Endothelial cell of hepatic sinusoid (primary cell): ENCODE results near the gene CHD9NB.
"Not testable (repeated sequence)": the region's sequence is repeated elsewhere in the genome, so short reads cannot be mapped to it uniquely, and the experiment has no call there.

Experiments
- in situ Hi-C: cut with HindIII; loops from 2 replicates; pipeline ENCODE4 v1.10.0; 2017; ENCODE audit warnings: low sequenced_read_pairs

Gene CHD9NB

GRCh38 chr16:53084141-53084541 is 31.4 kb upstream of the CHD9NB start:
- in situ Hi-C loops = no loop called here

- in situ Hi-C loops = no loop called here
Observed at GRCh38 chr16:53083119-53083518, 30.4 kb upstream of the CHD9NB start.

- in situ Hi-C loops = no loop called here
Observed at GRCh38 chr16:53082509-53082908, 29.8 kb upstream of the CHD9NB start.

- in situ Hi-C loops = no loop called here
Observed at GRCh38 chr16:53081686-53082407, 29.1 kb upstream of the CHD9NB start.

DNA sequence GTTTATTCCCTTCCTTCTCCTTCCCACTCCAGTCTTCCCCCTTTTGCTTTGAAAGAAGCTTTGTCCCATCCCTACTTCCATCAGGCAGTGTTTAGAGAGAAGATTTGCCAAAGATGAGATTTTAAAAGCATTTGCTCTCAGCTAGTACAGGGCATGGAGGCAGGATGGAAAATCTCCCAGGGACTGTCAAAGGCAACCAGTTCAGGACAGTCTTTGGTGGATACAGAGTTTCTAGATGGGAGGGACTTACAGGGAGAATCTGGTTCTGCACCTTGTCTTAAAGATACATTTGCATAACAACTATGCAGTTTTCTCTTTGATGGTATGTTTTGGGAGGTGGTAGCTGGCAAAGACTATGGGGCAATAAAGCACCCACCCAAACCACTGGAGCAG is 28.3 kb upstream of the CHD9NB start:
- in situ Hi-C loops = no loop called here

- in situ Hi-C loops = no loop called here
Observed at GRCh38 chr16:53080345-53081031, 27.8 kb upstream of the CHD9NB start.

DNA sequence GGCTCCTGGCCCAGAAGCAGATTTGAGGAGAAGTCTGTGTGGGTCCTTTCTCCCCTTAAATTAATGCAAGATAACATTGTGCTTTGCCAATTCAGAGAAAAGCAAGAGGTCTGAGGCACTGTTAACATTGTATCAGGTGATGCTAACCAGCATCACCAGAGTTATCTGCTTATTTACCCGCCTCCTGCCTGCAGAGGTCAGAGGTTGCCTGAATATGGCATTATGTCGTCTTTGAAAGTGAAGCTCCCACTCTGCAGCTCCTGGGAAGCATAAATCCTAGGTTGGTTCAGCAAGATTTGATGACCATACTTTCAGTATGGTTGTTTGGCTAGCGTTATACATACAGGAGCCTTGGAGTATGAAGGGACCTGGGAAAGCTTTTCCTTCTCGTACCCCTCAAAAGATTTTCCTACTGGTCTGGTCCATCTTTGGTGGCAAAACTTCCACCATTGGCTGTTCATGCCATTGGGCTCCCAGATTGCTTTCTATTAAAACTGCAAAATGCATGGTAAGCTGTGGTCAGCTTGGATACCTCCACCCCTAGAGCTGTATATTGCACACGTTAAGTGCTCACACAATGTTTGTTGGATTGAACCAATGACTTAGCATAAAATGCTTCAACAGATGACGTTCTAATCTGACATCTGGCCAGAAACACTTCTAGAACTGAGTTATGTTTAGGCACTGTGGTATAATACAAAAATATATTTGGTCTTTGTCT is 26.2 kb upstream of the CHD9NB start:
- in situ Hi-C loops = no loop called here

- in situ Hi-C loops = no loop called here
Observed at GRCh38 chr16:53078247-53078646, 25.6 kb upstream of the CHD9NB start.

DNA sequence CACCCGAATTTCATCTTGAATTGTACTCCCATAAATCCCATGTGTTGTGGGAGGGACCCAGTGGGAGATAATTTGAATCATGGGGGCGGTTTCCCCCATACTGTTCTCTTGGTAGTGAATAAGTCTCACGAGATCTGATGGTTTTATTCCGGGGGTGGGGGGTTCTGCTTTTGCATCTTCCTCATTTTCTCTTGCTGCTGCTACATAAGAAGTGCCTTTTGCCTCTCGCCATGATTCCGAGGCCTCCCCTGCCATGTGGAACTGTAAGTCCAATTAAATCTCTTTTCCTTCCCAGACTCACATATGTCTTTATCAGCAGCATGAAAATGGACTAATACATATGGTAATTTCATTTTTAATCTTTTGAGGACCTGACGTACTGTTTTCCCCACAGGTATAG is 22.8 kb upstream of the CHD9NB start:
- in situ Hi-C loops = not testable (repeated sequence)

GRCh38 chr16:53074296-53074695 is 21.6 kb upstream of the CHD9NB start:
- in situ Hi-C loops = not testable (repeated sequence)

GRCh38 chr16:53073022-53073421 is 20.3 kb upstream of the CHD9NB start:
- in situ Hi-C loops = no loop called here

DNA sequence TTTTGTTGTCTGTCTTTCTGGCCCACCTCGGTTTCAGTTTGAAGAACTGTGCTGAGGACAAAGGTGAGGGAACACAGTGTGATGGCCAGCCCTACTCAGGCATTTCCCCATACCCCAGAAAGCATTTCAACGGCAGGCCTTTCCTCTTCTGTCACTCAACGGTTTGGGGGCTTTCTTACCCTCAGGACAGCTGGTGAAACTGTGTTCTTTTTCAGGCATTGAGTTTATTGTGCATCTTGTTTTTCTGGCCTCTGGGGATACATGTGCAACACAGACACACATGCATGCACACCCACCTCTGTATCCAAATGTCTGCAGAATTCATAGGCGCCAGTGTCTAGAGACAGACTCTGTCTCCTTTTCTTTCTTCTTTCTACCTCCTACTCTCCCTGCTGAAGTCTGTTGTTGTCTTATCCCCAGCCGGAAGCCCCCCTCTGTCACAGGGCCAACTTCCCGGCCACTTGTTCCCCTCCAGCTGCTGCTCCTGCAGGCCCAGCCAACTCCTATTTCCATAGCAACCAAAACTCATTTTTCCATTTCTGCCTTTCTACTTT is 19.1 kb upstream of the CHD9NB start:
- in situ Hi-C loops = no loop called here

DNA sequence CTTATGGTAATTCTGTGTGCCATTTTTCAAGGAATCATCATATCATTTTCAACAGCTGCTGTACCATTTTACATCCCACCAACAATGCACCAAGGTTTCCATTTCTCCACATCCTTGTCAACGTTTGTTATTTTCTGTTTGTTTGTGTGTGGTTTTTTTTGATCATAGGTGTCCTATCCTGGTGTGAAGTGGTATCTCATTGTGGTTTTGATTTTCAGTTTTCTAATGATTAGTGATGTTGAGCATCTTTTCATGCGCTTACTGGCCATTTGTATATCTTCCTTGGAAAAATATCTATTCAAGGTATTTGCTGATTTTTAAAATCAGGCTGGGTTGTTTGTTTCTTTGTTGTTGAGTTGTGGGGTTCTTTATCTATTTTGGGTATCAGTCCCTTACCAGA is 17.1 kb upstream of the CHD9NB start:
- in situ Hi-C loops = no loop called here

GRCh38 chr16:53068423-53068833 is 15.7 kb upstream of the CHD9NB start:
- in situ Hi-C loops = no loop called here

- in situ Hi-C loops = no loop called here
Observed at GRCh38 chr16:53067675-53068074, 15.0 kb upstream of the CHD9NB start.

- in situ Hi-C loops = no loop called here
Observed at GRCh38 chr16:53065461-53066061, 12.9 kb upstream of the CHD9NB start.

DNA sequence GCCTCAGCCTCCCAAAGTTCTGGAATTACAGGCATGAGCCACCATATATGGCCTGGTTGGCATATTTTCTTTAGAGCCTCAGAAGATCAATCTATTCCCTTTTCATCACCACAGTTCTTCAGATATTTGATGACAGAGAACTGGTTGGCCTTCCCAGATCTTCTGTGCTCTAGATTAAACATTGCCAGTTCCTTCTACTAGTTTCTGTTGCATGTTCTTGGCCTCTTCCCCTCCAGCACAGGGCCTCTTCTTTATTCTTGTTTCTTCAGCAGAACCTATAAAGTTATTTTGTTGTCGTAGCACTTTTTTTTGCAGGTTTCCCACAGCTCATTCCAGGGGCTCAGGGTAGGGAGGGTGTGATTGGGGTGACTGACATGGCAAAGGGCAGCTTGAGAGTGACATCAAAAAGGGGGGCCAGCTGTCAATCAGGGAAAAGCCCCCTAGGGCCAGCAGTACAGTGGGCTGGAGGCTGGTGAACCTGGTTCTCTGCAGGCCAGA is 11.4 kb upstream of the CHD9NB start:
- in situ Hi-C loops = no loop called here

GRCh38 chr16:53061701-53062159 is 9.0 kb upstream of the CHD9NB start:
- in situ Hi-C loops = no loop called here

GRCh38 chr16:53061256-53061655 is 8.6 kb upstream of the CHD9NB start:
- in situ Hi-C loops = no loop called here

DNA sequence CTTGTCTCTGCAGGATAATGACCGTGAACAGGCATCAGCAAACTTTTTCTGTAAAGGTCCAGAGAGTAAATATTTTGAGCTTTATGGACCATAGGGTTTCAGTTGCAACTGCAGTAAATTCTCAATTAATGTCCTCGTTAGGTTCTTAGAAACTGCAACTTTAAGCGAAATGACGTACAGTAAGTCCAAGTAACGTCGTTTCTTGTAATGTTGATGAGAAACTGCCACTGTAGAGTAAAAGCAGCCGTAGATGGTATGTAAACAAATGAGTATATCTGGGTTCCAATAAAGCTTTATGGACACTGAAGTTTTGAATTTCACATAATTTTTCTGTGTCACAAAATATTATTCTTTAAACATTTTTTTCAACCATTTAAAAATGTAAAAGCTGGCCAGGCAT is 7.0 kb upstream of the CHD9NB start:
- in situ Hi-C loops = loop anchor here (5.0 kb wide), 1 partner anchor 203 kb away; no protein-coding TSS in a partner anchor

DNA sequence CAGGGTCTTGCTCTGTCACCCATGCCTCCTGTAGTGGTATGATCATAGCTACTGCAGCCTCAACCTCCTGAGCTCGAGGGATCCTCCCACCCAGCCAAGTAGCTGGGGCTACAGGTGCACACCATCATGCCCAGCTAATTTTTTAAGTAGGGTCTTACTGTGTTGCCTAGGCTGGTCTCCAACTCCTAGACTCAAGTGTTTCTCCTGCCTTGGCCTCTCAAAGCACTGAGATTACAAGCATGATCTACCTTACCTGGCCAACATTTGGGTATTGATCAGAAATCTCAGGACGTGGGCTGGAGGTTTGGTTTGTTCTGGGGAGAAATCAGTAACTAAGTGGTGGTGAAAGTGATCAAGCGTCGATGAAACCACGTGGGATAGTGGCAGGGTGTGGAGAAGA is 6.2 kb upstream of the CHD9NB start:
- in situ Hi-C loops = loop anchor here (5.0 kb wide), 1 partner anchor 203 kb away; no protein-coding TSS in a partner anchor
